Measurements from ENCODE around the gene RAPGEF2.

GRCh38 chr4:159101988-159102621, 774 bp upstream of the RAPGEF2 start:
- TF ChIP-seq CTCF (conservative IDR thresholded peaks at IDR 0.05; ENCODE audit: low read depth, low read length) (no peak), EZH2 (IDR thresholded peaks at IDR 0.05; ENCODE audit: low read length, unreplicated experiment) (no peak)
